Activated naive CD4-positive, alpha-beta T cell treated with anti-CD3 and anti-CD28 coated beads, Interleukin-2, amount 50 U/mL, for 72 hours (primary cell): ENCODE data around the gene ADGRB3. TPM values are rescaled to one million over a fixed set of nuclear protein-coding genes. Genes with fewer than 3 reads are reported as not detected.
"Not testable (repeated sequence)": the region's sequence is repeated elsewhere in the genome, so short reads cannot be mapped to it uniquely, and the experiment has no call there.

ENCODE experiments used
- ATAC-seq, 2 donors: fragments of 150-1000 bp; cut with Tn5 transposase; 2 replicates each; pipeline ENCODE4 v1.10.0; 2021; ENCODE audit warnings: mild to moderate bottlenecking in 2 of 2, moderate library complexity in 2 of 2
- DNase-seq, 2 donors: peaks; one replicate each; pipeline ENCODE4 v3.0.0; 2021 to 2022; ENCODE audit warnings: low spot score in 2 of 2
- H3K27ac Mint-ChIP-seq, 2 donors: one replicate each; pipeline ENCODE4 v1.8.0; 2022; ENCODE audit warnings: mild to moderate bottlenecking in 2 of 2, mixed read lengths in 2 of 2
- H3K36me3 Mint-ChIP-seq, 2 donors: one replicate each; pipeline ENCODE4 v1.8.0; 2022; ENCODE audit warnings: mixed read lengths in 2 of 2
- H3K9me3 Mint-ChIP-seq, 2 donors: one replicate each; pipeline ENCODE4 v1.8.0; 2022; ENCODE audit warnings: mixed read lengths in 2 of 2
- total RNA-seq, 2 donors: library from RNA; stranded (reverse); gene quantifications; one replicate each; pipeline ENCODE4 v1.2.3, GENCODE V29; 2022

The ADGRB3 gene
- total RNA-seq, 2 donors from 2014 or later = not detected

DNA sequence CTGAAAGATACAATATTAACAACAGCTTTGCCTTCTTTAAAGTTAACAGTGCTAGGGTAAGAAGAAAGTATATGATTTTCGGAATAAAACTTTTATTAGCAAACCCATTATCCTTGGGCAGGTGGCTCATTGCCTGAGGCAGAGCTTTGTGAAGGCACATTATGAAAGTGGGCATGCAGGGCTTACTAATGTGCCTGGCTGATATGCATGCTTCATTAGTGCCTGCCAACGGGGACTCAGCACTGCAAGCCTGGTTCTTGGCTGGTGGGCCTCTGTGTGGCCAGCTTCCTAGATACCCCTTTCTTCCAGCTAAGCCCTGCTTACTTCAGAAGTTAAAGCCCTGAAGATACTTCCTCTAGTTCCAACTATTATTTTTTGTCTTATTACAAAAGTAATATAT is 481.6 kb downstream of the ADGRB3 start:
- no peak overlapping the region for H3K27ac Mint-ChIP-seq
- H3K9me3 Mint-ChIP-seq = peaks cover 4 to 12% of the 10 kb centered on the region in 2 donors
- H3K36me3 Mint-ChIP-seq = no peaks in the 10 kb centered on the region
- DNase-seq (no peak), ATAC-seq (no peak)

DNA sequence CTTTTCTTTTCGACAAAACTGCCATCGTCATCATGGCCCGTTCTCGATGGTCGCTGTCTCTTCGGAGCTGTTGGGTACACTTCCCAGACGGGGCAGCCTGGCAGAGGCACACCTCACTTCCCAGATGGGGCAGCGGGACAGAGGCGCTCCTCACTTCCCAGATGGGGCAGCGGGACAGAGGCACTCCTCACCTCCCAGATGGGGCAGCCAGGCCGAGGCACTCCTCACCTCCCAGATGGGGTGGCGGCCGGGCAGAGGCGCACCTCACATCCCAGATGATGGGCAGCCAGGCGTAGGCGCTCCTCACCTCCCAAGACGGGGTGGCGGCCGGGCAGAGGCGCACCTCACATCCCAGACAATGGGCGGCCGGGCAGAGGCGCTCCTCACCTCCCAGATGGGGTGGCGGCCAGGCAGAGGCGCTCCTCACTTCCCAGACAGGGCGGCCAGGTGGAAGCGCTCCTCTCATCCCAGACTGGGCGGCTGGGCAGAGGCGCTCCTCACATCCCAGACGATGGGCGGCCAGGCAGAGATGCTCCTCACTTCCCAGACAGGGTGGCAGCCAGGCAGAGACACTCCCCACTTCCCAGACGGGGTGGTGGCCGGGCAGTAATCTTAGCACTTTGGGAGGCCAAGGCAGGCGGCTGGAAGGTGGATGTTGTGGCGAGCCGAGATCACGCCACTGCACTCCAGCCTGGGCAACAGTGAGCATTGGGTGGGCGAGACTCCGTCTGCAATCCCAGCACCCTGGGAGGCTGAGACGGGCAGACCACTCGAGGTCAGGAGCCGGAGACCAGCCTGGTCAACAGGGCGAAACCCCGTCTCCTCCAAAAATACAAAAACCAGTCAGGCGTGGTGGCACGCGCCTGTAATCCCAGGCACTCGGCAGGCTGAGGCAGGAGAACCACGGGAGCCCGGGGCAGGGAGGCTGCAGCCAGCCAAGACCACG is 486.7 kb downstream of the ADGRB3 start:
- not testable (repeated sequence) for ATAC-seq, H3K36me3 Mint-ChIP-seq, DNase-seq
- Mint-ChIP-seq H3K9me3 (peaks cover 9 to 21% of the 10 kb centered on the region in 2 donors), H3K27ac (peak overlapping the region in 1 of 2 donors; percentile 14)

GRCh38 chr6:69122407-69122773 is 487.3 kb downstream of the ADGRB3 start:
- H3K27ac Mint-ChIP-seq = no peak overlapping the region
- peaks cover 9 to 21% of the 10 kb centered on the region in 2 donors for H3K9me3 Mint-ChIP-seq
- no peaks in the 10 kb centered on the region for H3K36me3 Mint-ChIP-seq
- no peak for DNase-seq
- no peak for ATAC-seq

- Mint-ChIP-seq H3K9me3 (peaks cover 7 to 12% of the 10 kb centered on the region in 2 donors), H3K27ac (no peak overlapping the region), H3K36me3 (no peaks in the 10 kb centered on the region)
- no peak for ATAC-seq
- no peak for DNase-seq
Observed at GRCh38 chr6:69128411-69128810, 493.3 kb downstream of the ADGRB3 start.

GRCh38 chr6:69129046-69129445 is 494.0 kb downstream of the ADGRB3 start:
- no peak for ATAC-seq
- H3K9me3 Mint-ChIP-seq = peaks cover 9 to 11% of the 10 kb centered on the region in 2 donors

DNA sequence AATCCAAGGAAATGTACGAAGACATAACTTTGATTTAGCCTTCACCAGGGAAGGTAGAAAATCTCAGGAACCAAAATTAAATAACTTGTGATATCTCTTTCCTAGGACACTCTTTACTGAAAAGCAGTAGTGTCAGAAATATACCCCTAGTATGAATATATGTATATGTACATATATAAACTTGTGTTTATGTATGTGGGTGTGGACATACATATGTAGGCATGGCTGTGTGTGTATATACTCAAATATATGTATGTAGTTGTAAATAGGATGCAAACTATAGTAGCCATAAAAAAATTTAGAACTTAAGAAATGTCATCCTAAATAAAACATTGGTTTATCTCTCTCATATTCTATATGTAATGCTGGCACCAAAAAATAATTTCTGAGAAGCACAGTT is 500.8 kb downstream of the ADGRB3 start:
- H3K36me3 Mint-ChIP-seq = no peaks in the 10 kb centered on the region
- no peak overlapping the region for H3K27ac Mint-ChIP-seq
- no peak for DNase-seq
- no peak for ATAC-seq
- peaks cover 10 to 12% of the 10 kb centered on the region in 2 donors for H3K9me3 Mint-ChIP-seq

More at GRCh38 chr6:69129046-69129445, 494.0 kb downstream of the ADGRB3 start:
- H3K36me3 Mint-ChIP-seq = no peaks in the 10 kb centered on the region
- no peak for DNase-seq
- H3K27ac Mint-ChIP-seq = no peak overlapping the region

GRCh38 chr6:69138148-69138547 is 503.1 kb downstream of the ADGRB3 start:
- Mint-ChIP-seq H3K27ac (no peak overlapping the region), H3K36me3 (no peaks in the 10 kb centered on the region), H3K9me3 (peaks cover 5 to 12% of the 10 kb centered on the region in 2 donors)
- DNase-seq (no peak), ATAC-seq (no peak)

- H3K36me3 Mint-ChIP-seq = no peaks in the 10 kb centered on the region
- ATAC-seq = no peak
- H3K27ac Mint-ChIP-seq = no peak overlapping the region
- DNase-seq = no peak
- H3K9me3 Mint-ChIP-seq = peaks cover 3 to 11% of the 10 kb centered on the region in 2 donors
Observed at GRCh38 chr6:69138893-69139494, 503.9 kb downstream of the ADGRB3 start.

- ATAC-seq = no peak
- DNase-seq = no peak
- H3K36me3 Mint-ChIP-seq = peaks cover 0 to 4% of the 10 kb centered on the region in 2 donors
- no peak overlapping the region for H3K27ac Mint-ChIP-seq
- peaks cover 15 to 23% of the 10 kb centered on the region in 2 donors for H3K9me3 Mint-ChIP-seq
Observed at GRCh38 chr6:69145062-69145461, 510.0 kb downstream of the ADGRB3 start.

DNA sequence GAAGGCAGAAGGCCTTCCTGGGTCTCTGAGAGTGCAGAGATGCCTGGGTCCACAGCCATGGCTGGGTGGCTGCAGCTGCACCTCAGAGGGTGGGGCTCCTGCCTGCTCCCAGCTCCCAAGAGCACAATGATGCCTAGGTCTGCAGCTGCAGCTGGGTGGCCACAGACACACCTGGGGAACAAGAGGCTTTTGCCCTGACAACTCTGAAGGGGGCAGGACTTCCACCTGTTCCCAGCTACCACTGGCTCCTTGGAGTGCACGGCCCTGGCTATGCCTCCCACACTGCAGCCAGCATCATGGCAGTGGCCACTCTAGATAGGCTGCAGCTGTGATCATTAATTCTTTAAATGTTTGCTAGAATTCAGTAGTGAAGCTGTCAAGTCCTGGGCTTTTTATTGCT is 511.3 kb downstream of the ADGRB3 start:
- Mint-ChIP-seq H3K36me3 (peaks cover 0 to 4% of the 10 kb centered on the region in 2 donors), H3K27ac (no peak overlapping the region), H3K9me3 (peaks cover 15 to 23% of the 10 kb centered on the region in 2 donors)
- DNase-seq = no peak
- ATAC-seq = no peak

DNA sequence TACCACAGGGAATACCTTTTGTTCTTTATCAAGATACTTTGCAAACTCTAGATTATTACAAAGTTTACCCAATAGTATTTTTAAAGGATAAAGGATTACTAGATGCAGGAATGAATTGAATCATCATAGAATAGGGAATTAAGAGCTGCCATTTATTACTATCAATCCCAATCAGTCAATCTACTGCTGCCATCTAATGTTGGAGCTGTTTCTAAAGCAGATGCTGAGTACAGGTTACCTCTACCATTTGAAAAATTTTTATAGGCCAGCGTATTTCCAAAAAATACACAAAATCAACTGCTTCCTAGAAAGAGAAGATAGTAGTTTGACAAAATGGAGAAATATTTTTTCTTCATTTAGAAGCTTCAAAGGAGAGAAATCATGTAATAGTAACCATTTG is 520.4 kb downstream of the ADGRB3 start:
- Mint-ChIP-seq H3K27ac (no peak overlapping the region), H3K9me3 (peaks cover 6 to 23% of the 10 kb centered on the region in 2 donors), H3K36me3 (no peaks in the 10 kb centered on the region)
- no peak for DNase-seq
- no peak for ATAC-seq

- Mint-ChIP-seq H3K9me3 (peaks cover 0 to 8% of the 10 kb centered on the region in 2 donors), H3K36me3 (no peaks in the 10 kb centered on the region), H3K27ac (no peak overlapping the region)
- DNase-seq = no peak
- no peak for ATAC-seq
Observed at GRCh38 chr6:69162811-69163210, 527.7 kb downstream of the ADGRB3 start.

DNA sequence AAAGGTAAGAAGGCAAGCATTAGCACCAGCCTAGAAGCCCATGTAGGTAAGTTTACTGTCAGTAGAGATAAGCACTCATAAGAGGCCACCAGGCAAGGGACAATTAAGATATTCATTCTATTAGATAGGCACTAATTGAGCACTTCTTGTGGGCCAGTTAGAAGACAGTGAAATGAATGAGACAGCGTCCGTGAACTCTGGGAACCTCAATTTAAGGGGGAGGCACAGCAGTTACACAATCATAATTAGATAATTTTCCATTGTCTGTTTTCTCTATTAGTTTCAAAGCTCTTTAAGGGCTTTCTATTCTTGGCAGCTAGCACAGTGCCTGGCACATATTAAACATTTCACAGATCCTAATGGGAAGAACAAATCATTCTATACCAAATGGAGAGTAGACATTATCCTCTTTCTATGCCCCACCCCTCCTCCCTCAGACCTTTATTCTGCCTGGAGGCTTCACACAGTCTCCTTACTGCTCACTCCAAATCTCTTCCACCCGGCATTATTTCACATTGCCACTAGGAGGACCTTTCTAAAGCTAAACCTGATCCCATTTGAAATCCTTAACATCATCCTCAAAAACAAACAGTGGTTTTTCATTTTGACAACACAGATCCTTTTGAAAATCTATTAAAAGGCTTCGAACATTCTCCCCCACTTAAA is 529.6 kb downstream of the ADGRB3 start:
- Mint-ChIP-seq H3K36me3 (no peaks in the 10 kb centered on the region), H3K27ac (no peak overlapping the region), H3K9me3 (peaks cover 0 to 8% of the 10 kb centered on the region in 2 donors)
- ATAC-seq (no peak), DNase-seq (no peak)

DNA sequence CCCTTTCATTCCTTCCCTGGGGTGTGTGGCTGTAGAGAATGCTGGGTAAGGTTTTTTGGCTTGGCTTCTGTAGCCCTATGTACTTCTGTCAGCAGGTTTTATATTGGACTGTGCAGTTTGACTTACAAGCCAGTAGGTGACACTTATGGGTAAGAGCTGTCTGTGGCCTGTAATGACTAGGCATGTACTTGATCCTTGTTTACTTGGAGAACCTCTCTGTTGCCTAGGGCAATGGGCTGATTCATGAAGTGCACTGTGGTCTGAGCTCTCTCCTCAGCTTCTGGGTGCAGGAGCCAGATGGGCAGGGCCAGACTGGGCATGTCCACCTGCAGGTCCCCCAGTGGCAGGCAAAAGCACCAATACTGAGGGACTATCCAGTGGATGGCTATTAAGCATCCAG is 544.6 kb downstream of the ADGRB3 start:
- H3K27ac Mint-ChIP-seq = no peak overlapping the region
- ATAC-seq (no peak), DNase-seq (no peak)
- H3K9me3 Mint-ChIP-seq = peaks cover 6 to 7% of the 10 kb centered on the region in 2 donors
- no peaks in the 10 kb centered on the region for H3K36me3 Mint-ChIP-seq

GRCh38 chr6:69180361-69181067 is 545.4 kb downstream of the ADGRB3 start:
- ATAC-seq = no peak

GRCh38 chr6:69181964-69182363 is 546.9 kb downstream of the ADGRB3 start:
- Mint-ChIP-seq H3K27ac (no peak overlapping the region), H3K9me3 (peaks cover 2 to 3% of the 10 kb centered on the region in 2 donors), H3K36me3 (no peaks in the 10 kb centered on the region)
- no peak for ATAC-seq
- no peak for DNase-seq

More at GRCh38 chr6:69180361-69181067, 545.4 kb downstream of the ADGRB3 start:
- Mint-ChIP-seq H3K36me3 (no peaks in the 10 kb centered on the region), H3K9me3 (peaks cover 6 to 7% of the 10 kb centered on the region in 2 donors), H3K27ac (no peak overlapping the region)
- no peak for DNase-seq
